Large intestine (tissue), 3 donors: ENCODE measurements around the gene CBLIF. TPM values are rescaled to one million over a fixed set of nuclear protein-coding genes. Genes with fewer than 3 reads are reported as not detected.

Experiments used
- DNase-seq, 2 donors: peaks; one replicate each; pipeline versions ENCODE4 v3.0.0 to v3.0.0-alpha.2; 2013
- H3K27ac ChIP-seq: one replicate; pipeline ENCODE4 v1.5.1; 2013; ENCODE audit warnings: low read length
- H3K27me3 ChIP-seq: 2 replicates; pipeline ENCODE4 v1.6.1; 2013; ENCODE audit warnings: low read length; ENCODE audit not compliant: control insufficient read depth, insufficient read depth
- H3K36me3 ChIP-seq: 2 replicates; pipeline ENCODE4 v1.6.1; 2013; ENCODE audit warnings: low read length; ENCODE audit not compliant: control insufficient read depth, insufficient read depth
- H3K4me1 ChIP-seq: one replicate; pipeline ENCODE4 v1.6.1; 2013; ENCODE audit warnings: low read length; ENCODE audit not compliant: control insufficient read depth, insufficient read depth
- H3K4me3 ChIP-seq: one replicate; pipeline ENCODE4 v1.5.1; 2013; ENCODE audit warnings: low read length
- H3K9me3 ChIP-seq: one replicate; pipeline ENCODE4 v1.6.1; 2013; ENCODE audit warnings: mild to moderate bottlenecking, low read depth, low read length, moderate library complexity; ENCODE audit not compliant: control insufficient read depth
- WGBS: methylation state at CpG from one replicate; pipeline ENCODE4 v1.1.5; 2013; ENCODE audit warnings: low lambda C conversion rate; ENCODE audit not compliant: insufficient coverage; 5-methylcytosine and 5-hydroxymethylcytosine counted together
- polyA plus RNA-seq: library from polyadenylated mRNA; unstranded; fragments of 120-200 nt; gene quantifications from one replicate; pipeline ENCODE4 v1.2.1, GENCODE V29; 2013

CBLIF gene
- polyA plus RNA-seq, 1 donor: 0.52 TPM

GRCh38 chr11:59779487-59779886 is 65.8 kb downstream of the CBLIF start:
- DNase-seq: no peak
- WGBS: no CpG with 5 or more reads among the region's 1 CpG
- Histone ChIP-seq H3K9me3 (peaks cover 3% of the 10 kb centered on the region), H3K27me3 (no peaks in the 10 kb centered on the region), H3K4me1 (peaks cover 50% of the 10 kb centered on the region), H3K4me3 (no peak overlapping the region), H3K36me3 (peaks cover 44% of the 10 kb centered on the region), H3K27ac (peak overlapping the region; percentile 97)

Other genes starting within 250 kb of the CBLIF start
- gene OSBP, start 229.7 kb downstream of the CBLIF start, polyA plus RNA-seq: 45.0 TPM
- 38.0 TPM for gene PATL1, start 176.5 kb downstream of the CBLIF start, polyA plus RNA-seq
- gene OR10V1, start 131.7 kb downstream of the CBLIF start, polyA plus RNA-seq: not detected
- 89.2 TPM for gene STX3, start 90.1 kb downstream of the CBLIF start, polyA plus RNA-seq
- 52.4 TPM for gene MRPL16, start 34.7 kb downstream of the CBLIF start, polyA plus RNA-seq
- gene TCN1, start 21.0 kb upstream of the CBLIF start, polyA plus RNA-seq: 0.37 TPM
- gene OOSP3, start 33.3 kb upstream of the CBLIF start, polyA plus RNA-seq: not detected
- not detected for gene OOSP1, start 92.9 kb upstream of the CBLIF start, polyA plus RNA-seq
- gene OOSP4A, start 118.5 kb upstream of the CBLIF start, polyA plus RNA-seq: not detected
- gene OOSP4B, start 171.7 kb upstream of the CBLIF start, polyA plus RNA-seq: not detected
- not detected for gene OOSP2, start 194.9 kb upstream of the CBLIF start, polyA plus RNA-seq
- gene MS4A3, start 211.2 kb upstream of the CBLIF start, polyA plus RNA-seq: 0.24 TPM
- gene MS4A2, start 243.2 kb upstream of the CBLIF start, polyA plus RNA-seq: 0.07 TPM